Measurements from ENCODE around the gene THBD.
"Not testable (repeated sequence)": the region's sequence is repeated elsewhere in the genome, so short reads cannot be mapped to it uniquely, and the experiment has no call there.

The THBD gene

GRCh38 chr20:23035731-23036130 lies 13.7 kb downstream of the THBD start:
- DNase-seq (ENCODE audit: low read depth): no peak

DNA sequence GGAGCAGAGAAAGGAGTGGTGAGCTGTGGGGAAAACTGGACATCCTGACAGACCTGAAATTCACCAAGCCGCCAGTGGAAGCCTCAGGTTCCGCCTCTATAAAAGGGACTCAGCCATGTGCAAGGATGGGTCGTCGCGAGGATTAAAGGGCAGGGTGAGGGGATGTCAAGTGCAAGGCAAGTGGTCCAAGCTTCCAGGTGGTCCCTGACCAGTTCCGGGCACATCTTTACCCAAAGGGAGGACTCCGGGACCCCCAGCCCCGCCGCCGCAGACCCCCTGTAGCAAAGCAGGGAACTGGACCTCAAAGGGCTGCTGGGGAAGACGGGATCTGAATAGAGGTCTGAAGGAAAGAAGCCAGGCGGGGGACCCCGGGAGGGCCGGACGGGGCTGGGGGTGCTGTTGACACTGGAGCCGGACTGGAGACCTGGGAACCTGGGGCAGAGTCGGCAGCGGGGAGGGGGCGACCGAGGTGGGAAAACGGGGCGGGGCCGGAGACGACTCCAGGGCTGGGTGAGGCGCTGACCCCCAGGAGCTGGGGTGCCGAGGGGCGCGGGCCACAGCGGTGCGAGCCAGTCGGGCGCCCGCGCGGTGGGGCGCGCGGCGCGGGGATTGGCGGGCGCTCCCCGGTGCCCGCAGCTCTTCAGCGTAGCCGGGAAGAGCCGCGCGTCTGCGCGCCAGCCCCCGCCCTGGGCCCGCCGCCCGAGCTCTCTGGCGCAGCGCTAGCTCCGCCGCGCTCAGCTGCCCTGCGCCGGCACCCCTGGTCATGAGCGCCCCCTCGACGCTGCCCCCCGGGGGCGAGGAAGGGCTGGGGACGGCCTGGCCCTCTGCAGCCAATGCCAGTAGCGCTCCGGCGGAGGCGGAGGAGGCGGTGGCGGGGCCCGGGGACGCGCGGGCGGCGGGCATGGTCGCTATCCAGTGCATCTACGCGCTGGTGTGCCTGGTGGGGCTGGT lies 14.5 kb downstream of the THBD start, which contains the start of gene SSTR4:
TSS of gene SSTR4 (plus strand) at position 592 of the 951 bp plus-strand sequence. CDS start at position 764, 172 bp downstream.
- DNase-seq (ENCODE audit: low read depth): no peak

GRCh38 chr20:23033918-23034317 lies 15.6 kb downstream of the THBD start:
- no peak for DNase-seq (ENCODE audit: low read depth)

DNA sequence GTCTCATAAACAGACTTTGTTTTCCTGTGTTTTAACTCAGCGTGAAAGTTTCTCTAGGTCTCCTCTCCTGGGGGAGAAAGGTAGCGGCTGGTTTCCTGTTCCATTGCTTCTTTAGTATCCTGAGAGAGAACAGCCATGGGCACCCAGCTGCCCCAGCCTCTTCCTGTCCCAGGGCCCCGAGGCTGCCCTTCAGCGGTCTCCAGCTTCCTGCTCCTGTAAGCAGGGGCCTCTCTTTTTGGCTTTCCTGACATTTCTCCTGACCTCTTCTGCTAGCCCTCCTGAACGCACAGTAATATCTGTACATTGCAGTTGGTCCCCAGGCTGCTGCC lies 16.8 kb downstream of the THBD start:
- no peak for DNase-seq (ENCODE audit: low read depth)

DNA sequence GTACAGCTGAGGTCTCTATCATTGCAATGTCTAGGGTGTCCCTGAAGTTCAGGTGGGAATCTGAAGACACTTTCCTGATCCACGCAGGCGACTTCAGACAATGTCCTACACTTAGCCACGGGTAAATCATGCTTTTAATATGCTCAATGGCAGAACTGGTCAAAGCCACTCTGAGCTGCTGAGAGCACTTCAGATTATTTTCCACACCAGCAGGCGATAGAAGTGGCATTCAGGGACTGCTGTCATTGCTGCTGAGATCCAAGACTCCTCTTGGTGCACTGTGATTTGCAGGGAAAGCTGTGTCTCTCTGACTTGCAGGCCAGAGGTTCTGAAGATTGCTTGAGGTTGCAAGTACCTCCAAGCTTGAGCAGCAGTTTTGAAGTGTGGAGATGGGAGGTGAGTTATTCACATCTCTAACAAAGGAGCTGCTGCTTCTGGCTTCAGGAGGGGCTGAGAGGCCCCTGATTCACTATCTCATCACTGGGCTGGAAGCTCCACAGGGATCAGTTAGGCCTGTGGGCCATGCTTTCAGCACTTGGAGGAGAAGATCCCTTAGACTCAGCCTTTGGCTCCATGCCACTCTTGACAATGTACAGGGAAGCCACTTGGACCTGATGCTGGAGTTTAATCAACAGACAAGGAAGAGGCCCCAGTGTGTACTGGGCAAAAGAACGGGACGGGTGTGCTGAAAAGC lies 17.3 kb downstream of the THBD start:
- DNase-seq (ENCODE audit: low read depth): no peak

GRCh38 chr20:23031346-23031745 lies 18.1 kb downstream of the THBD start:
- no peak for DNase-seq (ENCODE audit: low read depth)

GRCh38 chr20:23029324-23029723 lies 20.1 kb downstream of the THBD start:
- DNase-seq (ENCODE audit: low read depth): no peak

DNA sequence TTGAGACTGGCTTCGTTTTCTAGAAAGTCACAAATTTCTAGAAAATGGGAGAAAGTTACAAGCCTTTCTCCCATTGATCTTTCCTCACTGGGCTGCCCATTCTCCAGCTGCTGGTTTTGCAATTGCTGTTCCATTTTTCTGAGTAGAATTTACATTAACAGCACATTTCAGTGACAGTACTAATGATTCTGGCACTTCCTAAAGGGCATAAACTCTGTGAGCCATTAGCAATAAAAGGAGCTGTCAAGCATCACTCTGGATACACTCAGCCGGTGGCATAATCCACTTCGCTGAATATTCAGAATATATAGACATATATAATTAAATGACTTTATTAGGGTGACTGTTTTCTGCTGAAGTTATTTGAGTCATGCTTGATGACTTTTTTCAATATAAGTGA lies 21.1 kb downstream of the THBD start:
- DNase-seq (ENCODE audit: low read depth): no peak

GRCh38 chr20:23027721-23028120 lies 21.8 kb downstream of the THBD start:
- DNase-seq (ENCODE audit: low read depth): no peak

DNA sequence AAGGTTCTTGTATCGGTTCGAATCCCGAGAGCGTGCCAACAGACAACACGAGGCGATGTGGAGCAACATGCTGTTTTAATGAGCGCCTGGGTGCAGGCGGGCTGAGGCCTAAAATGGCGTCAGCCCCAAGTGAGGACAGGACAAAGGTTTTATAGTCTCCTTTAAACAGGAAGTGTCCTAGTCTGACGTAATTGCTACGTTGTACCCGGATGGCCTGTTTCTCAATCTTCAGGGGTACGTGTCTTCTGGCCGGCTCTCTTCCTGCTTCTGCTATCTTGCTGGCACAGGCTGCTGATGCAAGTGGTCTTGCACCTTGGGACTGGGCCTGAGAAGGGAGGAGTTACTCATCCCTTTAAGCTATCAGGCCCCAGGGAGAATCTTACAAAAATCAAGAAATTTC lies 24.0 kb downstream of the THBD start:
- not testable (repeated sequence) for DNase-seq (ENCODE audit: low read depth)

DNA sequence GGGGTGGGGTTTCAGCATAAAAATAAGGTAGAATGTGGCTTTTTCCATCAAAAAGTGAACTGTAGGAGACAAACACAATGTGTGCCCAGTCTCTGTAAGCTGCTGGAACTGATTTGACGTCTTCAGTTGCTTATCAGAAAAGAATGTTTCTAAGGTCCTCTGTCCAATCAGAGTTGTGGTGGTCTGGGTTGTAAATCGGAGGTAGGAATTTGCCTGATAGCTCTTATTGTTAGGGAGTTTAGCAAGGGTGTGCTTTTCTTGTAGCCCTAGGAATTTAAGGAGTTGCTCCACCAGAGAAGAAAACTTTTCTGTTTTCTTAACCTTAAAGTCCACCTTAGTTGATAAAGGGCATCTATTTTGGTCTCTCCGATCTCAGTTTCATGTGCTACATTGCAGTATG lies 24.8 kb downstream of the THBD start:
- no peak for DNase-seq (ENCODE audit: low read depth)

- DNase-seq (ENCODE audit: low read depth): no peak
Observed at GRCh38 chr20:23023621-23024177, 25.8 kb downstream of the THBD start.

GRCh38 chr20:23022849-23023248 lies 26.6 kb downstream of the THBD start:
- DNase-seq (ENCODE audit: low read depth): no peak

GRCh38 chr20:23021951-23022350 lies 27.5 kb downstream of the THBD start:
- no peak for DNase-seq (ENCODE audit: low read depth)

DNA sequence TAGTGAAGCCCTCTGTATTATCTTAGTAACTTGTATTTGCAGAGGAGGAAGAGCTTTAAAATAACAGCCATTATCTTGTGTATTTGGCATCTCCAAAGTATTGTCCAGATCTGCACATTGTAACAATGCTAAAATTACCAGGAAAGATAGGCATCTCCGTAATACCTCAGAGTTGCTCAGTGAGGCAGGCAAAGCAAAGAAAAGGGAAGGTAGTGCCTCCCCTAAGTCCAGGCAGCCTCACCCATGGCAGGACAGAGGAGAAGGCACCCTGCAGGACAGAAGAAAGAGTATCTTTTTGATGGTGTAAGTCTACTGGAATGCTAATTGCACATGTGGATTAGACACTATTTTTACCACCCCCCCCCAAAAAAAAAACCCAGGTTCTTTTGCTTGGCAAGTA lies 27.9 kb downstream of the THBD start:
- DNase-seq (ENCODE audit: low read depth): no peak

DNA sequence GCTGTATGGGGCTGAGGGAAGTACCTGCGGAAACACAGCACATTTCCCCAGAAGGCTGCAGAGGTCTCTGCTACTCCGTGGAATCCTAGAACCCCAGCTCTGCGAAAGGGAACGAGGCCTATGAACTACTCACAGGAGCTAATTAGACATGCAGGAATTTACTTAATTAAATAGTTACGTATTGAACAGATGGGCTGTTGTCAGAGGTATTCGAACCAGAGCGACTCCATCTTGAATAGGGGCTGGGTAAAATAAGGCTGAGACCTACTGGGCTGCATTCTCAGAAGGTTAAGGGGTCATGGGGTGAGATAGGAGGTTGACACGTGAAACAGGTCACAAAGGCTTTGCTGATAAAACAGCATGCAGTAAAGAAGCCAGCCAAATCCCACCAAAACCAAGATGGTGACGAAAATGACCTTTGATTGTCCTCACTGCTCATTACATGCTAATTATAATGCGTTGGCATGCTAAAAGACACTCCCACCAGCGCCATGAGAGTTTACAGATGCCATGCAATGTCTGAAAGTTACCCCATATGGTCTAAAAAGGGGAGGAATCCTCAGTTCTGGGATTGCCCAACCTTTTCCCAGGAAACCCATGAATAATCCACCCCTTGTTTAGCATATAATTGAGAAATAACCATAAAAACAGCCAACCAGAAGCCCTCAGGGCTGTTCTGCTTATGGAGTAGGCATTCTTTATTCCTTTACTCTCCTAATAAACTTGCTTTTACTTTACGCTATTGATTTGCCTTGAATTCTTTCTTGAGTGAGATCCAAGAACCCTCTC lies 29.0 kb downstream of the THBD start:
- DNase-seq (ENCODE audit: low read depth): no peak

GRCh38 chr20:23019403-23019802 lies 30.1 kb downstream of the THBD start:
- DNase-seq (ENCODE audit: low read depth): no peak

DNA sequence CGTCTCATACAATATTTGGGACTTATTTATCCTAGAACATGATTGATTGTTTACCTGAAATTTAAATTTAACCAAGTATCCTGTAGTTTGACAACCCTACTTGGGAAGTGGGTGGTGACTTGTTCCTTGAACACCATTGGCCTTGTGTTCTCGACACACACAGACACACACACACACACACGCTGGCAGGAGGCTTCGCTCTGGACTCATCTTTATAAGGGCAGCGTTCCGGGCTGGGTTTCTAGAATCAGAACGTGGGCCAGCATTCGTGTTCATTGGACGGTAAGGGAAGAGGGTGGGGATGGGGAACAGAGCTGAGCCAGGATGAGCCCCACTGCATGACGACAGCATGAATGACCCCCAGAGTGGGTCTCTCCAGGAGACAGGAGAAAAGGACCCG lies 30.5 kb downstream of the THBD start:
- no peak for DNase-seq (ENCODE audit: low read depth)

GRCh38 chr20:23018432-23018831 lies 31.0 kb downstream of the THBD start:
- DNase-seq (ENCODE audit: low read depth): no peak

- no peak for DNase-seq (ENCODE audit: low read depth)
Observed at GRCh38 chr20:23017516-23017915, 32.0 kb downstream of the THBD start.

DNA sequence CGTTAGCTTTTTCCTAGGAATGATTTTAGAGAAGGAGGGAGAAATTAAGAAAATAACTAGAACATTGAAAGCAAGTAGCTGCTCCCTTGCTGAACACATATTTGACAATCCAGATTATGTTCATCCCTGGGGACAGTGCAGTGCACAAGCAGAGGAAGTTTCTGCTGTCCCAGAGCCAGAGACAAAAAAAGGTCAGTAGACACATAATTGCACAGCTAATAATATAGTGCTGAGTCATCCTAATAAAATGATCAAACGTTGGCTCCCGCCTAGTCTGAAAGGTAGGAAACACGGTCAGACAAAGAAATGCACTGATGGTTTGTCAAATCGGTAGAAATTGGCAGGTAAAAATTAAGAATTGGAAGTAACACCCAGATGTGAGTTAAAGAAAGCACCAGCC lies 36.0 kb downstream of the THBD start:
- no peak for DNase-seq (ENCODE audit: low read depth)

- no peak for DNase-seq (ENCODE audit: low read depth)
Observed at GRCh38 chr20:23011008-23011721, 38.3 kb downstream of the THBD start.
